Bronchial epithelial cell (primary cell): ENCODE results near the gene EGLN1. TPM values are rescaled to one million over a fixed set of nuclear protein-coding genes. Genes with fewer than 3 reads are reported as not detected.

ENCODE experiments used
- DNase-seq: peaks from one replicate; pipeline ENCODE4 v3.0.0-alpha.2; 2010; ENCODE audit warnings: low read depth
- FAIRE-seq: peaks from 2 replicates; lab custom pipeline; 2011; peaks lifted over from hg19 to GRCh38; lab: Jason Lieb, UNC
- H3K27me3 ChIP-seq: 2 replicates; pipeline ENCODE4 v1.5.1; 2011; ENCODE audit warnings: low read length; ENCODE audit not compliant: control insufficient read depth, insufficient read depth
- H3K36me3 ChIP-seq: 2 replicates; pipeline ENCODE4 v1.5.1; 2011; ENCODE audit warnings: low read length; ENCODE audit not compliant: control insufficient read depth, insufficient read depth
- H3K4me3 ChIP-seq: 2 replicates; pipeline ENCODE4 v1.5.1; 2011; ENCODE audit warnings: mild to moderate bottlenecking, low read depth, low read length, control low read depth
- total RNA-seq: library from RNA; depleted of rRNA; stranded (reverse); fragments of >200 nt; gene quantifications from 2 replicates; pipeline ENCODE4 v1.2.1, GENCODE V29; 2014
- TF ChIP-seq, protein P1 (sequence below): IDR thresholded peaks from 2 replicates; pipeline ENCODE4 v1.5.1; 2011; ENCODE audit warnings: mild to moderate bottlenecking, moderate library complexity, low read length, control low read depth, inconsistent platforms; ENCODE audit not compliant: insufficient read depth, severe bottlenecking

EGLN1 gene
- total RNA-seq, 1 donor from 2014 or later: 31.9 TPM

DNA sequence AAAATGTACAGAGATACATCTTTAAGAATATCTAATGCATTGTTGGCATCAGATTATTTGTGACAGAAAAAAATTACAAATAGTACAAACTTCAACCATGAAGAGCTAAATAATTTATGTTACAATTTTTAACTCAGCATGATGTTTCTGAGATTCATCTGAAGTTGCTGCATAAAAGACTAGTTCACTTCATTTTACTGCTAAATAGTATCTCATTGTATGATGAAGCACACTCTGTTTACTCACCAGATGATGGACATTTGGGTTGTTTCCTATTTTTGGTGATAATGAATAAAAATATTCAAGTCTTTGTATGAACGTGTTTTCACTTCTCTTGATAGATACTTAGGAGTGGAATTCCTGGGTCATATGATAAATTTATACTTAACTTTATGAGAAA lies 20.6 kb downstream of the EGLN1 start:
- no peak overlapping the region for H3K4me3 ChIP-seq
- DNase-seq: peak; percentile 32
- FAIRE-seq: no peak

GRCh38 chr1:231397886-231398671 lies 24.0 kb downstream of the EGLN1 start:
- TF ChIP-seq, protein P1, sequence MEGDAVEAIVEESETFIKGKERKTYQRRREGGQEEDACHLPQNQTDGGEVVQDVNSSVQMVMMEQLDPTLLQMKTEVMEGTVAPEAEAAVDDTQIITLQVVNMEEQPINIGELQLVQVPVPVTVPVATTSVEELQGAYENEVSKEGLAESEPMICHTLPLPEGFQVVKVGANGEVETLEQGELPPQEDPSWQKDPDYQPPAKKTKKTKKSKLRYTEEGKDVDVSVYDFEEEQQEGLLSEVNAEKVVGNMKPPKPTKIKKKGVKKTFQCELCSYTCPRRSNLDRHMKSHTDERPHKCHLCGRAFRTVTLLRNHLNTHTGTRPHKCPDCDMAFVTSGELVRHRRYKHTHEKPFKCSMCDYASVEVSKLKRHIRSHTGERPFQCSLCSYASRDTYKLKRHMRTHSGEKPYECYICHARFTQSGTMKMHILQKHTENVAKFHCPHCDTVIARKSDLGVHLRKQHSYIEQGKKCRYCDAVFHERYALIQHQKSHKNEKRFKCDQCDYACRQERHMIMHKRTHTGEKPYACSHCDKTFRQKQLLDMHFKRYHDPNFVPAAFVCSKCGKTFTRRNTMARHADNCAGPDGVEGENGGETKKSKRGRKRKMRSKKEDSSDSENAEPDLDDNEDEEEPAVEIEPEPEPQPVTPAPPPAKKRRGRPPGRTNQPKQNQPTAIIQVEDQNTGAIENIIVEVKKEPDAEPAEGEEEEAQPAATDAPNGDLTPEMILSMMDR: no peak
- DNase-seq (no peak), FAIRE-seq (no peak)
- H3K36me3 ChIP-seq: no peaks in the 10 kb centered on the region
- H3K4me3 ChIP-seq: no peak overlapping the region
- H3K27me3 ChIP-seq: no peaks in the 10 kb centered on the region

More for the DNA sequence above, 20.6 kb downstream of the EGLN1 start:
- no peaks in the 10 kb centered on the region for H3K27me3 ChIP-seq
- TF ChIP-seq, protein P1: no peak
- no peaks in the 10 kb centered on the region for H3K36me3 ChIP-seq

DNA sequence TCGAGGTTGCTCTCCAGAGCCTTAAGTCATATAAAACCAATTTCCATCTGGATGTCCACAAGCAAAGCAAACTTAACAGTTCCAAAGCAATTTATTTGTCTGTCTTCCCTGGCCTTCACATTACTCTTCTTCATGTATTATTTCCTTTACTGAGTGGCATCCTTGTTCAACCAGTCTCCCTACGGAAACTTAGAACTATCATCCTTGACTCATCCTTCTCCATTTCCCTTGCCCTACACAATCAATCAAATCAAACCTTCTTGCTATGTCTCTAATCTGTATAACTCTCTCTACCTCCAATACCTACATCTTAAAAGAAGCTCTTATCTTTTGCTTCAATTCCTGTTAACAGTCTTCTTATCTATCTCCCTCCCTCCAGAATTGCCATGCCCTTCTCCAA lies 25.4 kb downstream of the EGLN1 start:
- TF ChIP-seq, protein P1: no peak
- Histone ChIP-seq H3K36me3 (no peaks in the 10 kb centered on the region), H3K4me3 (no peak overlapping the region), H3K27me3 (no peaks in the 10 kb centered on the region)
- no peak for FAIRE-seq
- DNase-seq: peak; percentile 51

GRCh38 chr1:231395998-231396390 lies 26.1 kb downstream of the EGLN1 start:
- DNase-seq: no peak
- no peaks in the 10 kb centered on the region for H3K27me3 ChIP-seq
- TF ChIP-seq, protein P1: no peak
- FAIRE-seq: no peak
- no peaks in the 10 kb centered on the region for H3K36me3 ChIP-seq
- no peak overlapping the region for H3K4me3 ChIP-seq

DNA sequence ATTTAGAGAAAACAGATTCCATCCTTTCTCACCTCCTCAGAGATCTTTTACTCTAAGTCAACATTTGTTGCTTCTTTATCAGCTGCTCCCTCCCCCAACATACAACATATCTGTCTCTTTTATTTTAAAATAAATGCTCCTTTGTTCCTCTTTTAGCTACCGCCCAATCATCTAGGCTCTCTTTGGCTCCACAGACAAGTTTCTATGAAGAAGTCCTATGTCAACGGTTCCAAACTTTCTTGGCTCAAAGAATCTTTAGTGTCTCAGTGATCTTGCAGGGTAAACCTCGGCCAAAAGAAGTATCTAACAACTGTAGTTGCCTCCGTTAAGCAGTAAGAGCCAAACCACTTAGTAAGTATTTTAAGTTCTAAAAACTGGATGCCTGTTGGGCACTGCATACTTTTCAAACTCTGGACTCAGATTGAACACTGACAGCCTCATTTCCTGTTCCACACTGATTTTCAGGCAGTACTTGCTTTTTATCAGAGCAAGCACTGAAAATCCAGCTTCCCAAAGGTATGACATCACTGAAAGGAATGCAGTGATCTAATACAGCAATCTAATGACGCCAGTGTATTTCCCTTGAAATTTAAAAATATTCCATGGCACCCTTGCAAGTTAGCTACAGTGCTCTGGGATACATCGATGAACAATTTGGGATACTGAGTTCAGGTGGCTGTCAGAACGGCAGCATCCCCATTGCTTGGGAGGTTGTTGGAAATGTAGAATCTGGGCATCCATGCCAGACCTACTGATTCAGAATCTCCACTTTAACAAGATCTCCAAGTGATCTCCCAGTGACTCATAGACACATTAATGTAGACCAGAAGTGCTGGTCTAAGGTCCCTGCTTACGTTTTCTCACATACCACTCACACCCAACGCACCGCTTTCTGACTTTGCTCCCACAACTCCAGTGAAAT lies 26.8 kb downstream of the EGLN1 start:
- FAIRE-seq: no peak
- no peak overlapping the region for H3K4me3 ChIP-seq

More for the DNA sequence above, 26.8 kb downstream of the EGLN1 start:
- TF ChIP-seq, protein P1: no peak
- no peaks in the 10 kb centered on the region for H3K36me3 ChIP-seq
- DNase-seq: peak; percentile 89
- no peaks in the 10 kb centered on the region for H3K27me3 ChIP-seq
